Pancreas (tissue), 10 donors: ENCODE results near the gene EPB41L5. TPM values are rescaled to one million over a fixed set of nuclear protein-coding genes. Genes with fewer than 3 reads are reported as not detected.

Experiments
- ATAC-seq, 4 donors: fragments of 200-7000 bp; cut with Tn5 transposase; one replicate each; pipeline versions ENCODE4 v1.8.0 to v1.9.1; 2020; ENCODE audit warnings: mild to moderate bottlenecking in 4 of 4, moderate library complexity in 4 of 4
- DNase-seq, 6 donors: peaks; one replicate each; pipeline ENCODE4 v3.0.0-alpha.2; 2020
- FAIRE-seq: peaks from 2 replicates; lab custom pipeline; 2012; peaks lifted over from hg19 to GRCh38; lab: Jason Lieb, UNC
- H3K27ac ChIP-seq, 4 donors: fragments of 200-600 bp; sonication (generic); 1 replicate in 3 of 4; 2 replicates in 1 of 4; pipeline versions ENCODE4 v1.5.0 to v1.8.0; 2020
- H3K27me3 ChIP-seq, 4 donors: fragments of 200-600 bp; one replicate each; pipeline ENCODE4 v1.8.0; 2021
- H3K36me3 ChIP-seq, 3 donors: fragments of 200-600 bp; sonication (generic) in 1 of 3; one replicate each; pipeline versions ENCODE4 v1.5.0 to v1.8.0; 2020 to 2021
- H3K4me1 ChIP-seq, 3 donors: fragments of 200-600 bp; one replicate each; pipeline ENCODE4 v1.8.0; 2021
- H3K4me3 ChIP-seq, 4 donors: fragments of 200-600 bp; sonication (generic) in 2 of 4; one replicate each; pipeline versions ENCODE4 v1.5.0 to v1.8.0; 2020 to 2021
- H3K9me3 ChIP-seq, 4 donors: fragments of 200-600 bp; one replicate each; pipeline ENCODE4 v1.8.0; 2021
- CTCF ChIP-seq, 4 donors: fragments of 200-600 bp; sonication (generic) in 3 of 4; IDR thresholded peaks; one replicate each; pipeline versions ENCODE4 v1.5.0 to v1.8.0; 2021; ENCODE audit warnings: antibody characterized with exemption in 4 of 4
- whole genome bisulfite sequencing, 2 donors: extraction: QIAGEN DNeasy Blood & Tissue Kit; methylation state at CpG; one replicate each; pipeline ENCODE4 v1.1.7; 2013; 5-methylcytosine and 5-hydroxymethylcytosine counted together
- intact Hi-C, 3 donors: fragments of 100-400 bp; cut with DNase I; formaldehyde crosslinking; loops; one replicate each; pipeline versions ENCODE4 v1.11.1 to v1.14.2; 2022
- polyA plus RNA-seq, 2 donors: library from polyadenylated mRNA; stranded (reverse); fragments of 200-250 nt; gene quantifications; one replicate each; pipeline ENCODE4 v1.2.3, GENCODE V29; 2013
- total RNA-seq, 6 donors: library from RNA; stranded (reverse); fragmentation: NEBNext Ultra II Directional in 4 of 6; extraction: Animal tissue kit (Norgen Biotek cat#: 25700) in 4 of 6; gene quantifications; one replicate each; pipeline versions ENCODE4 v1.2.1 to v1.2.4, GENCODE V29; 2021 to 2023
- donor health status: healthy with polysubstance abuse.
- donor health status: DM: no; HTN: no; CAD: no; lungs with moderate emphysema.
- donor health status: DM: no; HTN: no; CAD: no.
- donor health status: control.
- donor health status: control.
- donor health status: Bipolar disorder and iron deficiency.
- donor health status: DM: yes; HTN: yes; CAD: no.
- donor health status: DM: no; HTN: no; CAD: no.
- donor health status: DM: no; HTN: no; CAD: no.
- donor health status: DM: yes; HTN: yes; CAD: no.

The EPB41L5 gene
- total and polyA plus RNA-seq, 8 donors: 7.3 to 23.8 (median 20.5) TPM

GRCh38 chr2:120013597-120014223, 833 bp downstream of the EPB41L5 start:
- peak in 3 of 6 donors; percentile 64 to 75 (median 68) for DNase-seq
- no peaks in the 10 kb centered on the region for H3K36me3 ChIP-seq

GRCh38 chr2:120014226-120014980, 1.5 kb downstream of the EPB41L5 start:
- Histone ChIP-seq H3K27ac (peak overlapping the region in 2 of 4 donors; percentile 99 to 100), H3K4me3 (peak overlapping the region in 3 of 4 donors; percentile 87 to 97 (median 96)), H3K27me3 (no peaks in the 10 kb centered on the region), H3K9me3 (no peaks in the 10 kb centered on the region), H3K4me1 (peaks cover 0 to 12% (median 9%) of the 10 kb centered on the region in 3 donors), H3K36me3 (no peaks in the 10 kb centered on the region)
- peak in 3 of 4 donors; percentile 5 to 21 (median 8) for ATAC-seq
- WGBS, 2 donors: 14 to 17% methylated on average over 8 of the region's 8 CpGs
- intact Hi-C loops: no loop called here
- TF ChIP-seq CTCF (IDR thresholded peaks at IDR 0.05): no peak
- peak in 1 of 6 donors; percentile 21 for DNase-seq
- FAIRE-seq: no peak

More at GRCh38 chr2:120013597-120014223, 833 bp downstream of the EPB41L5 start:
- H3K4me1 ChIP-seq: peaks cover 0 to 12% (median 9%) of the 10 kb centered on the region in 3 donors
- no peak for TF ChIP-seq CTCF (IDR thresholded peaks at IDR 0.05)
- FAIRE-seq (no peak), ATAC-seq (peak; percentile 35 to 47 (median 41))
- H3K4me3 ChIP-seq: peak overlapping the region; percentile 87 to 97 (median 93)
- no peaks in the 10 kb centered on the region for H3K9me3 ChIP-seq
- WGBS, 2 donors: 6 to 7% methylated on average over 17 of the region's 17 CpGs
- H3K27ac ChIP-seq: peak overlapping the region; percentile 99 to 100 (median 100)
- no peaks in the 10 kb centered on the region for H3K27me3 ChIP-seq
- intact Hi-C loops: no loop called here

- FAIRE-seq (no peak), ATAC-seq (no peak), DNase-seq (no peak)
- 64 to 74% methylated on average over 3 of the region's 3 CpGs for WGBS, 2 donors
- intact Hi-C loops: no loop called here
- Histone ChIP-seq H3K36me3 (no peaks in the 10 kb centered on the region), H3K27ac (no peak overlapping the region), H3K4me1 (peaks cover 0 to 16% (median 9%) of the 10 kb centered on the region in 3 donors), H3K9me3 (no peaks in the 10 kb centered on the region), H3K27me3 (no peaks in the 10 kb centered on the region), H3K4me3 (no peak overlapping the region)
- no peak for TF ChIP-seq CTCF (IDR thresholded peaks at IDR 0.05)
Observed at GRCh38 chr2:120016800-120017199, 3.9 kb downstream of the EPB41L5 start.

GRCh38 chr2:120017201-120017600, 4.3 kb downstream of the EPB41L5 start:
- 59 to 74% methylated on average over 2 of the region's 2 CpGs for WGBS, 2 donors
- no peak overlapping the region for H3K4me3 ChIP-seq
- intact Hi-C loops: no loop called here
- DNase-seq (no peak), ATAC-seq (no peak), FAIRE-seq (no peak)
- no peaks in the 10 kb centered on the region for H3K9me3 ChIP-seq
- H3K4me1 ChIP-seq: peaks cover 0 to 16% (median 9%) of the 10 kb centered on the region in 3 donors
- H3K36me3 ChIP-seq: no peaks in the 10 kb centered on the region
- H3K27ac ChIP-seq: no peak overlapping the region
- no peak for TF ChIP-seq CTCF (IDR thresholded peaks at IDR 0.05)
- H3K27me3 ChIP-seq: no peaks in the 10 kb centered on the region
